HS-5 (cell line): ENCODE results near the gene MMP2.

Source experiments
- DNase-seq: peaks from one replicate; pipeline ENCODE4 v3.0.0-alpha.2; 2012; ENCODE audit warnings: low read depth

The MMP2 gene

GRCh38 chr16:55469821-55470532, 9.0 kb upstream of the MMP2 start:
- no peak for DNase-seq

- no peak for DNase-seq
Measured at GRCh38 chr16:55470533-55471371, 8.2 kb upstream of the MMP2 start.

DNA sequence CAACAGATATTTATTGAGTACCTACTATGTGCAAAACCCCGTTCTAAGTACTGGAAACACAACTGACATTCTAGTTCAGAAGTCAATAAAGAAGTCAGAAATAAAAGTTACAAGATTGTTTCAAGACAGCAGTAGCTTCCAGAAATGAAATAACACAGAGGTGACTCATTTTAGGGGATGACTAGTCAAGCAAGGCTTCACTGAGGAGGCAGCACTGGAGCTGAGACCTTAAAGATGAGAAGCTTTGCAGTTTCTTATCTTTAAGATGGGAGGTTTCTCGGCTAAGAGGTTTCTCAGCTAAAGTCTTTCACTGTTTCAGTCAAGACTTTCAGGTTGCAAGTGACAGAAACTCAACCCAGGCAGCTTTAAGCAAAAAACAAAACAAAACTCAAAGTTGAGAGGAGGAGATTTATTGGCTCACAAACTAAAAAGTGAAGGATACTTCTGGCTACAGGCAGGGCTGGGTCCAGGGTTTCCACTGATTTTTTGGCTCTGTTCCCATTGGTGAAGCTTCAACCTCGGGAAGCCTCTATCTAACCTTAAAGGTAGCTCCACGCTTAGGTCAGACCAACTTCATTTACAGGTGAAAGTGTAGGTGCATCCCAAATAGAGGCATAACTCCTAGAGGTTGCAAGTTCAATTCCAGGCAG, 7.4 kb upstream of the MMP2 start:
- peak; percentile 71 for DNase-seq

- no peak for DNase-seq
Measured at GRCh38 chr16:55473587-55473986, 5.4 kb upstream of the MMP2 start.

DNA sequence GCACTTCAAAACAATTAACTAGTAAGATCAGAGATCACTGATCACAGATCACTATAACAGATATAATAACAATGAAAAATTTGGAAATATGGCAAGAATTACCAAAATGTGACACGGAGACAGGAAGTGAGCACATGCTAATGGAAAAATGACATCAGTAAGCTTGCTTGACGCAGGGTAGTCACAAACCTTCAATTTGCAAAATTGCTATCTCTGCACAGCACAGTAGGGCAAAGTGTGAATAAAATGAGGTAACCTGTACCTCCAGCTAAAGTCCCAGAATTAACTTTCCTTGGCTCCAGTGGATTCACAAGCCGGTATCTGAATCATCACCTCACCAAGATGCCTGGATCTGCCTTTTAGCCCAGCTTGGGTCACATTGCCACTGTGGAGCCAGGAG, 4.2 kb upstream of the MMP2 start:
- no peak for DNase-seq

DNA sequence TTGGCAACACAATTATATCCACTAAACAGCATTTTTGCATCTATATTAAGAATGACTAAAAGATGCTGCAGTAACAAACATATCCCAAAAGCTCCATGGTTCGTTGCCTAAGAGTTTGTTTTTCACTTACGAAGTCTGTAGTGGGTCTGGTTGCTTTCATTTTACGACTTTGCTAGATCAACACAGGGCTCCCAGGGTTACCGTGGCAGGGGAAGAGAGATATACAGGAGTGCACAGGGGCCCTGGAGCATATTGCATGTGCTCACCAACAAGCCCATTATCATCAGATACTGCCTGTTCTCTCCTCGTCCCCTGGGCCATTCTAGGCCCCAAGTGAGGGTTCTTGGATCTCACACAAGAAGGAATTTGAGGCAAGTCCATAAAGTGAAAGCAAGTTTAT, 3.1 kb upstream of the MMP2 start:
- DNase-seq = no peak

- DNase-seq = no peak
Measured at GRCh38 chr16:55476625-55477533, 2.1 kb upstream of the MMP2 start.

DNA sequence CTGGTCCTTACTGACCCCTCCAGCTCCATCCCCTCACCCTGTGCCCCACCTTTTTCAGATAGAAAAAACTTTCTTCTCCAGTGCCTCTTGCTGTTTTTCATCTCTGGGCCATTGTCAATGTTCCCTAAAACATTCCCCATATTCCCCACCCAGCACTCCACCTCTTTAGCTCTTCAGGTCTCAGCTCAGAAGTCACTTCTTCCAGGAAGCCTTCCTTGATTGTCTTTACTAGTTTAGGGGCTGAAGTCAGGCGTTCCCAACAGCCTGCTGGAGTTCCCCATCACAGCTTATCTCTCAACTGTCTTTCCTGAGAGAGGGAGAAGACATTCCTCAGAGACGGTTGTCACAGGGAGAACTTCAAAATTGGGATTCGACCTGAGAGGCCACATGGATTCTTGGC, 1.3 kb upstream of the MMP2 start:
- no peak for DNase-seq

DNA sequence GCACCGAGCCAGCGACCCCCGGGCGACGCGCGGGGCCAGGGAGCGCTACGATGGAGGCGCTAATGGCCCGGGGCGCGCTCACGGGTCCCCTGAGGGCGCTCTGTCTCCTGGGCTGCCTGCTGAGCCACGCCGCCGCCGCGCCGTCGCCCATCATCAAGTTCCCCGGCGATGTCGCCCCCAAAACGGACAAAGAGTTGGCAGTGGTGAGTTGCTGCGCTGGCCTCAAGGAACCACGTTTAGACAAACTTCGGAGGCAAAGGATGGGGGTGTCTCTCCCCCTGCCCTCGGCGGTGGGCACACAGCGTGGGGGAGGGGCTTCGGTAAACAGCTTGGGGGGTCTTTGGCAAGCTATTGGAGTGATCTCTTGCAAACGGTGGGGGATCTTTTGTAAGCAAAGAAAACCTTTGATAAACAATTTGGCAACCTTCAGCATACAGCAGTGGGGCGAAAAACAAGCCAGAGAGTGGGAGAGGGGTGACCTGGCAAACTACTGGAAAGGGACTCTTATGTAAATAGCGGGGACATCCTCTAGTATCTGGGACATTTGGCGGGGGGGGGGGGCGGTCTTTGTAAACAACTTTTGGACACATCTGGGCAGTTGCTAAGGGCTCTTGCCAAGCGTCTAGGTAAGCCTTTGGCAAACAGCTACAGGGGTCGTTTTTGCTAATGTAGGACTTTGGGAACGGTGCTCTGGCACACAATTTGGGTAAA, 587 bp downstream of the MMP2 start:
- no peak for DNase-seq

- no peak for DNase-seq
Measured at GRCh38 chr16:55480228-55480655, 1.2 kb downstream of the MMP2 start.

GRCh38 chr16:55481023-55481422, 2.0 kb downstream of the MMP2 start:
- no peak for DNase-seq

- DNase-seq = no peak
Measured at GRCh38 chr16:55482056-55482455, 3.1 kb downstream of the MMP2 start.

GRCh38 chr16:55487048-55487803, 8.2 kb downstream of the MMP2 start:
- DNase-seq = peak; percentile 47

- DNase-seq = no peak
Measured at GRCh38 chr16:55488306-55488705, 9.3 kb downstream of the MMP2 start.

- DNase-seq = no peak
Measured at GRCh38 chr16:55489119-55489955, 10.3 kb downstream of the MMP2 start.

DNA sequence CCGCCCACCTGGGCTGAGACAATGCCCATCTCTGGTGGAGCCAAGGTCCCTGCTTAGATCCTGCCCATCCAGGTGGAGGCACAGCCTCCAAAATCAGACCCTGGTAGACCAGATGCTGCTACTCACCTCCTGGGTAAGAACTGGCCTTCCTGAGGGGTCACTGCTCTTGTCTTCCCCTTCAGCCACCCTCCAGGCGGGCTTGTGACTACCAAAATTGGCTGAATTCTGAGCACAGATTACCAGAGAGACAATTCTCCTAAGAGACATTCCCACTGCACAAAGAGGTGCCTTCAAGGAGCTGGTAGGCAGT, 10.9 kb downstream of the MMP2 start:
- DNase-seq = no peak

GRCh38 chr16:55490301-55490700, 11.3 kb downstream of the MMP2 start:
- no peak for DNase-seq

- no peak for DNase-seq
Measured at GRCh38 chr16:55491691-55492090, 12.7 kb downstream of the MMP2 start.

DNA sequence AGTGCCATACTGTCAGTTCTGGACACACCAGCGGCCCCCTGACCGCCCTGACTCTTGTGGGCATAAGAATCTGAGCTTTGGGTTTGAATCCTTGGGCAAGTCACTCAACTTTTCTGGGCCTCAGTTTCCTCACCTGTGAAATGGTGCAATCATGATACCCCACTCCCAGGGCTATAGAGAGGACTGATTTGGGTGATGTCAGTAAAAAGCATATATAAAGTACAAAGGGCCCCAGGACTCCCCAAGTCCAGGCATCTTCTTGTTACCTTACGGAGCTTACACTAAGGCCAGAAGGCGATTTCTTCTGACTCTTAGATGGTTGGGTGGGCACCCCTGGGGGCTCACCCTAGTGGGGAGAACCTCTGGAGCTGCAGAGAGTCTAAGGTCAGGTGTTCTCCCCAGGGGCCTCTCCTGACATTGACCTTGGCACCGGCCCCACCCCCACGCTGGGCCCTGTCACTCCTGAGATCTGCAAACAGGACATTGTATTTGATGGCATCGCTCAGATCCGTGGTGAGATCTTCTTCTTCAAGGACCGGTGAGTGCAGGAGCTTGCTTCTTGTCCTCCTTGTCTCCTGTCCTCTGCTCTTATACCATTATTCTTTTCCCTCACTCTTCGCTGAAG, 13.9 kb downstream of the MMP2 start:
- no peak for DNase-seq
